Right lobe of liver (tissue), 4 donors: ENCODE results near the gene CYGB.

Source experiments
- POLR2A ChIP-seq: fragments of 450-650 bp; IDR thresholded peaks from one replicate; pipeline ENCODE4 v1.6.1; 2017; ENCODE audit warnings: antibody characterized with exemption, mild to moderate bottlenecking
- TF ChIP-seq, protein P1 (sequence below), 4 donors: fragments of 200-600 bp in 3 of 4; fragments of 450-650 bp in 1 of 4; IDR thresholded peaks; one replicate each; pipeline versions ENCODE4 v1.5.1 to v1.8.0; 2016 to 2022; ENCODE audit warnings: antibody characterized with exemption in 4 of 4, mild to moderate bottlenecking in 2 of 4
- donor health status: DM: no; HTN: no; CAD: no.
- donor health status: DM: no; HTN: no; CAD: no.
- donor health status: DM: no; HTN: yes; CAD: no.

GRCh38 chr17:76586741-76587487 is 49.4 kb upstream of the CYGB start:
- TF ChIP-seq, protein P1, sequence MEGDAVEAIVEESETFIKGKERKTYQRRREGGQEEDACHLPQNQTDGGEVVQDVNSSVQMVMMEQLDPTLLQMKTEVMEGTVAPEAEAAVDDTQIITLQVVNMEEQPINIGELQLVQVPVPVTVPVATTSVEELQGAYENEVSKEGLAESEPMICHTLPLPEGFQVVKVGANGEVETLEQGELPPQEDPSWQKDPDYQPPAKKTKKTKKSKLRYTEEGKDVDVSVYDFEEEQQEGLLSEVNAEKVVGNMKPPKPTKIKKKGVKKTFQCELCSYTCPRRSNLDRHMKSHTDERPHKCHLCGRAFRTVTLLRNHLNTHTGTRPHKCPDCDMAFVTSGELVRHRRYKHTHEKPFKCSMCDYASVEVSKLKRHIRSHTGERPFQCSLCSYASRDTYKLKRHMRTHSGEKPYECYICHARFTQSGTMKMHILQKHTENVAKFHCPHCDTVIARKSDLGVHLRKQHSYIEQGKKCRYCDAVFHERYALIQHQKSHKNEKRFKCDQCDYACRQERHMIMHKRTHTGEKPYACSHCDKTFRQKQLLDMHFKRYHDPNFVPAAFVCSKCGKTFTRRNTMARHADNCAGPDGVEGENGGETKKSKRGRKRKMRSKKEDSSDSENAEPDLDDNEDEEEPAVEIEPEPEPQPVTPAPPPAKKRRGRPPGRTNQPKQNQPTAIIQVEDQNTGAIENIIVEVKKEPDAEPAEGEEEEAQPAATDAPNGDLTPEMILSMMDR (IDR thresholded peaks at IDR 0.05), result no peak
- no peak for TF ChIP-seq POLR2A
